ENCODE measurements around the gene CYP20A1. TPM values are rescaled to one million over a fixed set of nuclear protein-coding genes. Genes with fewer than 3 reads are reported as not detected.
"Not testable (repeated sequence)": the region's sequence is repeated elsewhere in the genome, so short reads cannot be mapped to it uniquely, and the experiment has no call there.

The CYP20A1 gene
- total RNA-seq, 1 donor from 2014 or later = 23.4 TPM

GRCh38 chr2:203330434-203330833 is 91.6 kb downstream of the CYP20A1 start:
- no peak for FAIRE-seq
- H3K4me3 ChIP-seq (ENCODE audit: low read depth, low read length) = no peak overlapping the region
- TF ChIP-seq CTCF (IDR thresholded peaks at IDR 0.05; ENCODE audit: insufficient read depth, low read length, severe bottlenecking) = no peak
- DNase-seq (ENCODE audit: low read depth) = no peak
- H3K27me3 ChIP-seq (ENCODE audit: control insufficient read depth, insufficient read depth, low read length) = no peaks in the 10 kb centered on the region
- H3K36me3 ChIP-seq (ENCODE audit: control insufficient read depth, insufficient read depth, low read length) = no peaks in the 10 kb centered on the region

- no peaks in the 10 kb centered on the region for H3K27me3 ChIP-seq (ENCODE audit: control insufficient read depth, insufficient read depth, low read length)
- no peak for TF ChIP-seq CTCF (IDR thresholded peaks at IDR 0.05; ENCODE audit: insufficient read depth, low read length, severe bottlenecking)
- FAIRE-seq (no peak), DNase-seq (ENCODE audit: low read depth) (no peak)
- H3K36me3 ChIP-seq (ENCODE audit: control insufficient read depth, insufficient read depth, low read length) = no peaks in the 10 kb centered on the region
- H3K4me3 ChIP-seq (ENCODE audit: low read depth, low read length) = no peak overlapping the region
Observed at GRCh38 chr2:203338322-203338721, 99.5 kb downstream of the CYP20A1 start.

- TF ChIP-seq CTCF (IDR thresholded peaks at IDR 0.05; ENCODE audit: insufficient read depth, low read length, severe bottlenecking) = no peak
- no peaks in the 10 kb centered on the region for H3K36me3 ChIP-seq (ENCODE audit: control insufficient read depth, insufficient read depth, low read length)
- H3K4me3 ChIP-seq (ENCODE audit: low read depth, low read length) = no peak overlapping the region
- DNase-seq (ENCODE audit: low read depth) = peak; percentile 73
- no peaks in the 10 kb centered on the region for H3K27me3 ChIP-seq (ENCODE audit: control insufficient read depth, insufficient read depth, low read length)
- FAIRE-seq = no peak
Observed at GRCh38 chr2:203340791-203341487, 102.1 kb downstream of the CYP20A1 start.

GRCh38 chr2:203341741-203342310 is 103.0 kb downstream of the CYP20A1 start:
- no peak for TF ChIP-seq CTCF (IDR thresholded peaks at IDR 0.05; ENCODE audit: insufficient read depth, low read length, severe bottlenecking)
- Histone ChIP-seq H3K4me3 (ENCODE audit: low read depth, low read length) (no peak overlapping the region), H3K36me3 (ENCODE audit: control insufficient read depth, insufficient read depth, low read length) (no peaks in the 10 kb centered on the region), H3K27me3 (ENCODE audit: control insufficient read depth, insufficient read depth, low read length) (no peaks in the 10 kb centered on the region)
- FAIRE-seq = no peak
- no peak for DNase-seq (ENCODE audit: low read depth)

GRCh38 chr2:203342374-203342773 is 103.6 kb downstream of the CYP20A1 start:
- H3K36me3 ChIP-seq (ENCODE audit: control insufficient read depth, insufficient read depth, low read length); DNase-seq (ENCODE audit: low read depth); FAIRE-seq; H3K27me3 ChIP-seq (ENCODE audit: control insufficient read depth, insufficient read depth, low read length); H3K4me3 ChIP-seq (ENCODE audit: low read depth, low read length): not testable (repeated sequence)

- no peak overlapping the region for H3K4me3 ChIP-seq (ENCODE audit: low read depth, low read length)
- no peak for FAIRE-seq
- DNase-seq (ENCODE audit: low read depth) = no peak
- H3K27me3 ChIP-seq (ENCODE audit: control insufficient read depth, insufficient read depth, low read length) = no peaks in the 10 kb centered on the region
- TF ChIP-seq CTCF (IDR thresholded peaks at IDR 0.05; ENCODE audit: insufficient read depth, low read length, severe bottlenecking) = no peak
- no peaks in the 10 kb centered on the region for H3K36me3 ChIP-seq (ENCODE audit: control insufficient read depth, insufficient read depth, low read length)
Observed at GRCh38 chr2:203344667-203345066, 105.8 kb downstream of the CYP20A1 start.
